ENCODE data around the gene RIMBP2.

- no peak for TF ChIP-seq CTCF (IDR thresholded peaks at IDR 0.05; ENCODE audit: insufficient read depth, low read length)
- no peak for TF ChIP-seq REST (IDR thresholded peaks at IDR 0.05; ENCODE audit: insufficient replicate concordance, low read depth)
These were observed 28.0 kb downstream of the RIMBP2 start for GRCh38 chr12:130687796-130688778.

Data from HL-60 (cell line).